SKM-1 (cell line): ENCODE results near the gene ADARB2.

Experiments used
- DNase-seq: peaks from one replicate; lab custom pipeline; 2025; ENCODE audit not compliant: unreplicated experiment; lab: John Stamatoyannopoulos, UW

ADARB2 gene

GRCh38 chr10:1598393-1599153 lies 138.8 kb downstream of the ADARB2 start:
- no peak for DNase-seq

- DNase-seq = no peak
These were observed 139.8 kb downstream of the ADARB2 start for GRCh38 chr10:1597370-1598146.

GRCh38 chr10:1596482-1597099 lies 140.7 kb downstream of the ADARB2 start:
- DNase-seq = no peak

GRCh38 chr10:1595726-1596125 lies 141.6 kb downstream of the ADARB2 start:
- no peak for DNase-seq

GRCh38 chr10:1595242-1595600 lies 142.1 kb downstream of the ADARB2 start:
- no peak for DNase-seq

- DNase-seq = no peak
These were observed 142.7 kb downstream of the ADARB2 start for GRCh38 chr10:1594372-1595241.

GRCh38 chr10:1591742-1592141 lies 145.6 kb downstream of the ADARB2 start:
- DNase-seq = no peak

GRCh38 chr10:1591045-1591444 lies 146.3 kb downstream of the ADARB2 start:
- DNase-seq = no peak

GRCh38 chr10:1589257-1589656 lies 148.1 kb downstream of the ADARB2 start:
- no peak for DNase-seq

- no peak for DNase-seq
These were observed 154.6 kb downstream of the ADARB2 start for GRCh38 chr10:1582739-1583138.

- no peak for DNase-seq
These were observed 156.1 kb downstream of the ADARB2 start for GRCh38 chr10:1581189-1581588.

- no peak for DNase-seq
These were observed 157.7 kb downstream of the ADARB2 start for GRCh38 chr10:1579671-1580070.

GRCh38 chr10:1579141-1579491 lies 158.2 kb downstream of the ADARB2 start:
- no peak for DNase-seq

GRCh38 chr10:1578392-1579140 lies 158.8 kb downstream of the ADARB2 start:
- no peak for DNase-seq

- no peak for DNase-seq
These were observed 159.4 kb downstream of the ADARB2 start for GRCh38 chr10:1577945-1578344.

GRCh38 chr10:1577373-1577770 lies 160.0 kb downstream of the ADARB2 start:
- no peak for DNase-seq

- no peak for DNase-seq
These were observed 160.6 kb downstream of the ADARB2 start for GRCh38 chr10:1576467-1577372.

- DNase-seq = no peak
These were observed 161.7 kb downstream of the ADARB2 start for GRCh38 chr10:1575481-1576244.

GRCh38 chr10:1574719-1575118 lies 162.6 kb downstream of the ADARB2 start:
- no peak for DNase-seq
